ENCODE data around the gene SLC25A48.

The SLC25A48 gene

DNA sequence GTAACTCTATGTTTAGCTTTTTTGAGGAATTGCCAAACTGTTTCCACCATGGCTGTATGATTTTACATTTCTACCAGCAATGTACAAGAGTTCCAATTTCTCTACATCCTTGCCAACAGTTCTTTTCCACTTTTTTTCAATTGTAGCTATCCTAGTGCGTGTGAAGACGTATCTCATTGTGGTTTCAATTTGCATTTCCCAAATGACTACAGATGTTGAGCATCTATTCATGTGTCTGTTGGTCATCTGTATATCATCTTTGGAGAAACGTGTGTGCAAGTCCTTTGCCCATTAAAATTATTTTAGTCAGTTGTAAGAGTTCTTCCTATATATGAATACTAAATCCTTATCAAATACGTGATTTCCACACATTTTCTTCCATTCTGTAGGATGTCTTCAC, 6.5 kb downstream of the SLC25A48 start:
- CTCF ChIA-PET: interaction anchor here (0.9 to 2.7 kb wide), 6 partner anchors 11 to 384 kb away, joined by 3 to 11 read pairs (median 4); no protein-coding TSS in a partner anchor

GRCh38 chr5:135842737-135843136, 8.3 kb downstream of the SLC25A48 start:
- H3K4me3 ChIP-seq (ENCODE audit: low read depth, low read length): no peak overlapping the region

More for the DNA sequence above, 6.5 kb downstream of the SLC25A48 start:
- Histone ChIP-seq H3K27ac (ENCODE audit: extremely low read depth, low read depth, low read length) (no peak overlapping the region), H3K9me3 (ENCODE audit: control insufficient read depth, insufficient read depth, low read depth, low read length) (no peaks in the 10 kb centered on the region), H3K36me3 (ENCODE audit: control insufficient read depth in 2 of 2, insufficient read depth in 1 of 2, low read length in 2 of 2) (no peaks in the 10 kb centered on the region), H3K4me1 (ENCODE audit: control insufficient read depth, insufficient read depth, low read length) (no peaks in the 10 kb centered on the region), H3K4me3 (ENCODE audit: low read depth, low read length) (no peak overlapping the region)
- POLR2A ChIA-PET: no interaction called here
- TF ChIP-seq ZNF221 (tag by site-specific recombination; IDR thresholded peaks at IDR 0.05; ENCODE audit: borderline replicate concordance) (no peak), ZNF121 (tag by site-specific recombination; IDR thresholded peaks at IDR 0.05) (no peak), ZNF843 (tag by site-specific recombination; IDR thresholded peaks at IDR 0.05) (no peak), ZNF416 (tag by site-specific recombination; IDR thresholded peaks at IDR 0.05) (no peak), ZNF792 (tag by site-specific recombination; IDR thresholded peaks at IDR 0.05) (no peak)

DNA sequence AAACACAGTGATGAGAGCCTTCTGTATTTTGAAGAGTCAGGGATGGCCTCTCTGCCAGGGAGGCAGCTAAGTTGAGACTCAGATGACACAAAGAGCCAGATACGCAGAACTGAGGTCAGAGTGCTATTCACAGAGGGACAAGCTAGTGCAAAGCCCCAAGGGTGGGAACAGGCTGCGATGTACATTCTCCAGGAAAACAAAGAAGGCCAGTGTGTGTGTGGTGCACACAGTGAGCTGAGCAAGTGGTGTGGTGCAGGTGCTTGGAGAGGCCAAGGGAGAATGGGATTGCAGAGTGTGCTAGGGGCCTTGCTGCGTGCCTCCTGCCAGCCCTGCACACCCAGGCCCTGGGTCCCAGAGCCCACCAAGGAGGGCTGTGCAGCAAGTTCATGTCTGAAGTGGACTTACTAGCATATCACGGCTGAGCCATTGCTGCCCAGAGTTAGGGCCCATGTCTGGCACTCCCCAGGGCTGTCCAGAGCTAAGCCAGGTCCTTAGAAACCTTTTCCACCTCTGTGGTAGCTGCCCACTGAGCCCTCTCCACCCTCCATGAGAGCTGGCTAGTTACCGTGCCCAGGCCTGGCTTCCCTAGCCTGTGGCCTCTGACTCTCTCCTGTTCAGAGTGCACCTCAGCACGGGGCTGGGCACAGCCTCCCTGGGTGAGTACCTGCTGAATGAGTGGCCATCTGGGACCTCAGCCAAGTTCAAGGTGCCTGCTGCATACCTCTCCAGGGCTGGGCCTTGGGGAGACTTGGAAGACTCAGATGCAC, 9.3 kb downstream of the SLC25A48 start:
- no peaks in the 10 kb centered on the region for H3K36me3 ChIP-seq (ENCODE audit: control insufficient read depth in 2 of 2, insufficient read depth in 1 of 2, low read length in 2 of 2)
- no peak for TF ChIP-seq ZNF24 (tag by site-specific recombination; IDR thresholded peaks at IDR 0.05)
- no peak for TF ChIP-seq GLI2 (tag by site-specific recombination; IDR thresholded peaks at IDR 0.05; ENCODE audit: borderline replicate concordance, low read depth)
- no peak for TF ChIP-seq ZNF174 (tag by site-specific recombination; IDR thresholded peaks at IDR 0.05)
- no peak overlapping the region for H3K27ac ChIP-seq (ENCODE audit: extremely low read depth, low read depth, low read length)
- ChIA-PET CTCF (interaction anchor here (0.9 to 1.4 kb wide), 2 partner anchors 9 to 14 kb away, joined by 3 to 5 read pairs; no protein-coding TSS in a partner anchor), POLR2A (no interaction called here)
- H3K9me3 ChIP-seq (ENCODE audit: control insufficient read depth, insufficient read depth, low read depth, low read length): no peaks in the 10 kb centered on the region
- H3K4me1 ChIP-seq (ENCODE audit: control insufficient read depth, insufficient read depth, low read length): no peaks in the 10 kb centered on the region
- no peak overlapping the region for H3K4me3 ChIP-seq (ENCODE audit: low read depth, low read length)

More at GRCh38 chr5:135842737-135843136, 8.3 kb downstream of the SLC25A48 start:
- POLR2A ChIA-PET: no interaction called here
- no peaks in the 10 kb centered on the region for H3K9me3 ChIP-seq (ENCODE audit: control insufficient read depth, insufficient read depth, low read depth, low read length)
- H3K27ac ChIP-seq (ENCODE audit: extremely low read depth, low read depth, low read length): no peak overlapping the region
- TF ChIP-seq HOXA7 (CRISPR knock-in tag; IDR thresholded peaks at IDR 0.05; ENCODE audit: borderline replicate concordance) (no peak), ZNF677 (tag by site-specific recombination; IDR thresholded peaks at IDR 0.05) (no peak), ZNF549 (tag by site-specific recombination; IDR thresholded peaks at IDR 0.05) (no peak)
- TF ChIP-seq, protein P1, sequence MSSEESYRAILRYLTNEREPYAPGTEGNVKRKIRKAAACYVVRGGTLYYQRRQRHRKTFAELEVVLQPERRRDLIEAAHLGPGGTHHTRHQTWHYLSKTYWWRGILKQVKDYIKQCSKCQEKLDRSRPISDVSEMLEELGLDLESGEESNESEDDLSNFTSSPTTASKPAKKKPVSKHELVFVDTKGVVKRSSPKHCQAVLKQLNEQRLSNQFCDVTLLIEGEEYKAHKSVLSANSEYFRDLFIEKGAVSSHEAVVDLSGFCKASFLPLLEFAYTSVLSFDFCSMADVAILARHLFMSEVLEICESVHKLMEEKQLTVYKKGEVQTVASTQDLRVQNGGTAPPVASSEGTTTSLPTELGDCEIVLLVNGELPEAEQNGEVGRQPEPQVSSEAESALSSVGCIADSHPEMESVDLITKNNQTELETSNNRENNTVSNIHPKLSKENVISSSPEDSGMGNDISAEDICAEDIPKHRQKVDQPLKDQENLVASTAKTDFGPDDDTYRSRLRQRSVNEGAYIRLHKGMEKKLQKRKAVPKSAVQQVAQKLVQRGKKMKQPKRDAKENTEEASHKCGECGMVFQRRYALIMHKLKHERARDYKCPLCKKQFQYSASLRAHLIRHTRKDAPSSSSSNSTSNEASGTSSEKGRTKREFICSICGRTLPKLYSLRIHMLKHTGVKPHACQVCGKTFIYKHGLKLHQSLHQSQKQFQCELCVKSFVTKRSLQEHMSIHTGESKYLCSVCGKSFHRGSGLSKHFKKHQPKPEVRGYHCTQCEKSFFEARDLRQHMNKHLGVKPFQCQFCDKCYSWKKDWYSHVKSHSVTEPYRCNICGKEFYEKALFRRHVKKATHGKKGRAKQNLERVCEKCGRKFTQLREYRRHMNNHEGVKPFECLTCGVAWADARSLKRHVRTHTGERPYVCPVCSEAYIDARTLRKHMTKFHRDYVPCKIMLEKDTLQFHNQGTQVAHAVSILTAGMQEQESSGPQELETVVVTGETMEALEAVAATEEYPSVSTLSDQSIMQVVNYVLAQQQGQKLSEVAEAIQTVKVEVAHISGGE (tag by site-specific recombination; conservative IDR thresholded peaks at IDR 0.05; ENCODE audit: low read depth): no peak
- H3K36me3 ChIP-seq (ENCODE audit: control insufficient read depth in 2 of 2, insufficient read depth in 1 of 2, low read length in 2 of 2): no peaks in the 10 kb centered on the region
- CTCF ChIA-PET: interaction anchor here (0.6 to 2.7 kb wide), 3 partner anchors 8 to 362 kb away, joined by 3 to 11 read pairs (median 5); no protein-coding TSS in a partner anchor
- H3K4me1 ChIP-seq (ENCODE audit: control insufficient read depth, insufficient read depth, low read length): no peaks in the 10 kb centered on the region

GRCh38 chr5:135846311-135846710, 11.8 kb downstream of the SLC25A48 start:
- Histone ChIP-seq H3K4me3 (ENCODE audit: low read depth, low read length) (no peak overlapping the region), H3K9me3 (ENCODE audit: control insufficient read depth, insufficient read depth, low read depth, low read length) (no peaks in the 10 kb centered on the region), H3K4me1 (ENCODE audit: control insufficient read depth, insufficient read depth, low read length) (no peaks in the 10 kb centered on the region), H3K27ac (ENCODE audit: extremely low read depth, low read depth, low read length) (no peak overlapping the region), H3K36me3 (ENCODE audit: control insufficient read depth in 2 of 2, insufficient read depth in 1 of 2, low read length in 2 of 2) (no peaks in the 10 kb centered on the region)
- ChIA-PET POLR2A (no interaction called here), CTCF (interaction anchor here (0.9 to 1.1 kb wide), 3 partner anchors 14 to 276 kb away, joined by 3 read pairs; no protein-coding TSS in a partner anchor)
- TF ChIP-seq, protein P2, sequence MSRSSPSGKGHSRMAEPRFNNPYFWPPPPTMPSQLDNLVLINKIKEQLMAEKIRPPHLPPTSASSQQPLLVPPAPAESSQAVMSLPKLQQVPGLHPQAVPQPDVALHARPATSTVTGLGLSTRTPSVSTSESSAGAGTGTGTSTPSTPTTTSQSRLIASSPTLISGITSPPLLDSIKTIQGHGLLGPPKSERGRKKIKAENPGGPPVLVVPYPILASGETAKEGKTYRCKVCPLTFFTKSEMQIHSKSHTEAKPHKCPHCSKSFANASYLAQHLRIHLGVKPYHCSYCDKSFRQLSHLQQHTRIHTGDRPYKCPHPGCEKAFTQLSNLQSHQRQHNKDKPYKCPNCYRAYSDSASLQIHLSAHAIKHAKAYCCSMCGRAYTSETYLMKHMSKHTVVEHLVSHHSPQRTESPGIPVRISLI (tag by site-specific recombination; IDR thresholded peaks at IDR 0.05): no peak
- no peak for TF ChIP-seq ZNF214 (tag by site-specific recombination; IDR thresholded peaks at IDR 0.05; ENCODE audit: borderline replicate concordance)
- no peak for TF ChIP-seq ZNF26 (tag by site-specific recombination; IDR thresholded peaks at IDR 0.05)
- no peak for TF ChIP-seq ZNF416 (tag by site-specific recombination; IDR thresholded peaks at IDR 0.05)
- no peak for TF ChIP-seq ZNF571 (tag by site-specific recombination; IDR thresholded peaks at IDR 0.05)
- TF ChIP-seq ZNF514 (tag by site-specific recombination; IDR thresholded peaks at IDR 0.05): no peak
- no peak for TF ChIP-seq ZBTB1 (tag by site-specific recombination; IDR thresholded peaks at IDR 0.05)
- TF ChIP-seq ZNF560 (tag by site-specific recombination; IDR thresholded peaks at IDR 0.05; ENCODE audit: borderline replicate concordance): no peak
- no peak for TF ChIP-seq GLI2 (tag by site-specific recombination; IDR thresholded peaks at IDR 0.05; ENCODE audit: borderline replicate concordance, low read depth)

Data from HEK293 (cell line).